Measurements from ENCODE around the gene OBP2A.
A peak's percentile ranks its signal among the peaks of the same experiment; 100 is the strongest.
"Not testable (repeated sequence)": the region's sequence is repeated elsewhere in the genome, so short reads cannot be mapped to it uniquely, and the experiment has no call there.

Gene OBP2A

GRCh38 chr9:135545646-135546176 is at the start of gene OBP2A:
TSS of gene OBP2A (plus strand) at chr9:135546126. CDS start at chr9:135546181, 55 bp downstream.
- DNase-seq: not testable (repeated sequence)

- no peak for DNase-seq
Observed at GRCh38 chr9:135498381-135499126, 47.4 kb upstream of the OBP2A start.

GRCh38 chr9:135499326-135500070 is 46.4 kb upstream of the OBP2A start:
- peak; percentile 94 for DNase-seq

- peak; percentile 11 for DNase-seq
Observed at GRCh38 chr9:135500071-135500524, 45.8 kb upstream of the OBP2A start.

GRCh38 chr9:135500525-135501260 is 45.2 kb upstream of the OBP2A start, which contains the start of gene MRPS2:
TSS of gene MRPS2 (plus strand) at chr9:135500682. CDS start at chr9:135500711, 29 bp downstream.
- peak; percentile 93 for DNase-seq

GRCh38 chr9:135501261-135502167 is 44.4 kb upstream of the OBP2A start:
- peak; percentile 62 for DNase-seq

- DNase-seq: no peak
Observed at GRCh38 chr9:135502168-135502872, 43.6 kb upstream of the OBP2A start.

- no peak for DNase-seq
Observed at GRCh38 chr9:135502873-135503321, 43.0 kb upstream of the OBP2A start.

GRCh38 chr9:135503371-135504261 is 42.3 kb upstream of the OBP2A start:
- no peak for DNase-seq

GRCh38 chr9:135504262-135505243 is 41.4 kb upstream of the OBP2A start:
- DNase-seq: peak; percentile 71

- no peak for DNase-seq
Observed at GRCh38 chr9:135505406-135506187, 40.3 kb upstream of the OBP2A start.

GRCh38 chr9:135506327-135507103 is 39.4 kb upstream of the OBP2A start:
- no peak for DNase-seq

- DNase-seq: no peak
Observed at GRCh38 chr9:135507104-135508035, 38.6 kb upstream of the OBP2A start.

GRCh38 chr9:135508211-135508820 is 37.6 kb upstream of the OBP2A start:
- no peak for DNase-seq

GRCh38 chr9:135509458-135509857 is 36.5 kb upstream of the OBP2A start:
- no peak for DNase-seq

GRCh38 chr9:135512241-135512603 is 33.7 kb upstream of the OBP2A start:
- DNase-seq: no peak
